Liver (tissue), 9 donors: Measurements from ENCODE around the gene MYOCOS. TPM values are rescaled to one million over a fixed set of nuclear protein-coding genes. Genes with fewer than 3 reads are reported as not detected.

Experiments
- DNase-seq: peaks from one replicate; pipeline ENCODE4 v3.0.0-alpha.2; 2017; ENCODE audit warnings: low spot score
- H3K27ac ChIP-seq, 2 donors: one replicate each; pipeline ENCODE4 v1.7.0; 2013; ENCODE audit warnings: inconsistent platforms in 2 of 2, low read length in 2 of 2, control low read depth in 1 of 2, low read depth in 1 of 2, mild to moderate bottlenecking in 1 of 2
- H3K27me3 ChIP-seq, 4 donors: one replicate each; pipeline versions ENCODE4 v1.6.1 to v1.7.0; 2013; ENCODE audit warnings: low read length in 3 of 4, inconsistent platforms in 1 of 4, mild to moderate bottlenecking in 1 of 4, moderate library complexity in 1 of 4; ENCODE audit not compliant: control insufficient read depth in 4 of 4, insufficient read depth in 4 of 4
- H3K36me3 ChIP-seq, 4 donors: one replicate each; pipeline versions ENCODE4 v1.6.1 to v1.7.0; 2013; ENCODE audit warnings: low read length in 3 of 4, mild to moderate bottlenecking in 3 of 4, low read depth in 1 of 4, moderate library complexity in 1 of 4; ENCODE audit not compliant: control insufficient read depth in 4 of 4, insufficient read depth in 3 of 4
- H3K4me1 ChIP-seq, 4 donors: one replicate each; pipeline versions ENCODE4 v1.6.1 to v1.7.0; 2013; ENCODE audit warnings: low read length in 3 of 4, mild to moderate bottlenecking in 3 of 4, moderate library complexity in 1 of 4; ENCODE audit not compliant: control insufficient read depth in 4 of 4, insufficient read depth in 4 of 4
- H3K4me3 ChIP-seq, 3 donors: one replicate each; pipeline versions ENCODE4 v1.6.1 to v1.7.0; 2013; ENCODE audit warnings: low read length in 3 of 3, control low read depth in 1 of 3, low read depth in 1 of 3, mild to moderate bottlenecking in 1 of 3
- H3K9ac ChIP-seq, 2 donors: one replicate each; pipeline ENCODE4 v1.7.0; 2013; ENCODE audit warnings: low read length in 2 of 2, mild to moderate bottlenecking in 2 of 2, moderate library complexity in 2 of 2, control low read depth in 1 of 2, low read depth in 1 of 2
- H3K9me3 ChIP-seq, 4 donors: one replicate each; pipeline versions ENCODE4 v1.6.1 to v1.7.0; 2013; ENCODE audit warnings: low read length in 3 of 4; ENCODE audit not compliant: control insufficient read depth in 4 of 4
- HNF4A ChIP-seq, 2 donors: conservative IDR thresholded peaks; 2 replicates each; pipeline ENCODE4 v1.6.1; 2016; ENCODE audit warnings: antibody characterized with exemption in 2 of 2, mild to moderate bottlenecking in 2 of 2
- SP1 ChIP-seq: IDR thresholded peaks from 2 replicates; pipeline ENCODE4 v1.6.1; 2018; ENCODE audit warnings: antibody characterized with exemption, mild to moderate bottlenecking
- whole genome bisulfite sequencing: extraction: QIAGEN DNeasy Blood & Tissue Kit; methylation state at CpG from one replicate; pipeline ENCODE4 v1.1.7; 2013; 5-methylcytosine and 5-hydroxymethylcytosine counted together
- polyA plus RNA-seq, 2 donors: library from polyadenylated mRNA; stranded (reverse) in 1 of 2; unstranded in 1 of 2; fragments of 200-250 nt in 1 of 2; fragments of >200 nt in 1 of 2; fragmentation: Nextera tagmentation in 1 of 2; extraction: Ambion mirVana in 1 of 2; gene quantifications; one replicate each; pipeline versions ENCODE4 v1.2.1 to v1.2.3, GENCODE V29; 2013 to 2015
- total RNA-seq, 2 donors: library from RNA; depleted of rRNA; stranded (reverse); fragments of >200 nt; gene quantifications; one replicate each; pipeline ENCODE4 v1.2.3, GENCODE V29; 2014
- TF ChIP-seq, protein P1 (sequence below): IDR thresholded peaks from 2 replicates; pipeline ENCODE4 v1.6.1; 2016; ENCODE audit warnings: antibody characterized with exemption
- donor health status: healthy.
- donor health status: healthy.
- donor health status: healthy.
- donor health status: healthy.
- donor health status: healthy.

The MYOCOS gene
- total and polyA plus RNA-seq, 4 donors = 0.08 TPM; not detected in 3

DNA sequence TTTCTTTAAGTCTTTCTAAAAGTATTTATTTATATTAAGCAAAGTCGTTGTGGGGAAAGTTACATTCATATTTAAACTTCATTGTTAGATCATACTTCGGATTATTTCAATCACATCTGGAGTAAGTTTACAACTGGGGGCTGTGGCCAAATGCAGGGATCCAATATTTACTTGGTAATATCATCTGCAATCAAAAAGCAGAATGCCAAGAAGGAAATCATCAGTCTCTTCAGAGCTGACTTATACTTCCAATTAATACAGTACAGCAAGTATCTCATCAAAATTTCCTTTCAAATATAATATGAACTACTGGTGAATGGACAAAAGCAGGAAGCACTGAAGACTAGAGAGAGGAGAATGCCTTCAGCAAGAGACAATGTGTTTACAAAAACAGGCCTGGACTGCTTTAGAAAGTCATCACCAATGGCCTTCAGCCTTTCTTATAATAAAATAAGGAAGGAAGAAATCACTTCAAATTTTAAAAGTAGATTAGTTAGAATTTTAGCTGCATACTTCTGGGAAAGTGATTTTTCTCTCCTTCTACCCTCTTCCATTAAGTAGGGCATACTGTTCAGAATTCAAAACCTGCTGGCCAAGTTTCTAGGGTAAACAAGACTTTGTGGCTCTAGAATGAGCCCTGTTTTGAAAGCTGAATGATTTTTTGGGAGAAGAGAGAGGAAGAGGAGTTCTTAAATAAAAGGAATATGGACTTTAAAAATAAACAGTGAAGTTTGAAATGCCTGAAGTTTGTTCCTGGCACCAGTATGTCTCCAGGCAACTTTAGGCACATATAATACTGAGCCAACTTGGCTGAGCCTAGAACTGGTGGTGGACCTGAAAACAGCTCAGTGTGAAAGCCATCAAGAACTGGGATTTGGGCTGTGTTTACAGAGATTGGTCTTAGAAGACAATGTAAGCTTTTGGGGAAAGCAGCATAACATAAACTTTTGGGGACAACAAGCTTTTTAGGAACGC, 52.7 kb downstream of the MYOCOS start:
- Histone ChIP-seq H3K27ac (no peak overlapping the region), H3K9ac (no peak overlapping the region), H3K4me3 (no peak overlapping the region), H3K36me3 (no peaks in the 10 kb centered on the region), H3K4me1 (peaks cover 0 to 8% (median 3%) of the 10 kb centered on the region in 4 donors), H3K27me3 (no peaks in the 10 kb centered on the region), H3K9me3 (no peaks in the 10 kb centered on the region)
- TF ChIP-seq SP1 = peak; percentile 7
- peak in 1 of 2 donors; percentile 27 for TF ChIP-seq HNF4A (conservative IDR thresholded peaks at IDR 0.05)
- TF ChIP-seq, protein P1, sequence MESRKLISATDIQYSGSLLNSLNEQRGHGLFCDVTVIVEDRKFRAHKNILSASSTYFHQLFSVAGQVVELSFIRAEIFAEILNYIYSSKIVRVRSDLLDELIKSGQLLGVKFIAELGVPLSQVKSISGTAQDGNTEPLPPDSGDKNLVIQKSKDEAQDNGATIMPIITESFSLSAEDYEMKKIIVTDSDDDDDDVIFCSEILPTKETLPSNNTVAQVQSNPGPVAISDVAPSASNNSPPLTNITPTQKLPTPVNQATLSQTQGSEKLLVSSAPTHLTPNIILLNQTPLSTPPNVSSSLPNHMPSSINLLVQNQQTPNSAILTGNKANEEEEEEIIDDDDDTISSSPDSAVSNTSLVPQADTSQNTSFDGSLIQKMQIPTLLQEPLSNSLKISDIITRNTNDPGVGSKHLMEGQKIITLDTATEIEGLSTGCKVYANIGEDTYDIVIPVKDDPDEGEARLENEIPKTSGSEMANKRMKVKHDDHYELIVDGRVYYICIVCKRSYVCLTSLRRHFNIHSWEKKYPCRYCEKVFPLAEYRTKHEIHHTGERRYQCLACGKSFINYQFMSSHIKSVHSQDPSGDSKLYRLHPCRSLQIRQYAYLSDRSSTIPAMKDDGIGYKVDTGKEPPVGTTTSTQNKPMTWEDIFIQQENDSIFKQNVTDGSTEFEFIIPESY = no peak
- 71% methylated on average over 3 of the region's 3 CpGs for WGBS
- no peak for DNase-seq

Other genes with a start within 250 kb of the MYOCOS start
- 10 to 100 TPM; 33.6 to 35.1 TPM for gene PRRC2C, start 136.7 kb upstream of the MYOCOS start, total RNA-seq
- gene PRRC2C, start 136.7 kb upstream of the MYOCOS start, polyA plus RNA-seq = 10 to 100 TPM; 13.6 to 41.9 TPM
- under 1 TPM in 1 of 2 donors, not detected in 1; 0.17 TPM for gene MYOC, start 30.4 kb downstream of the MYOCOS start, total RNA-seq
- under 1 TPM in 1 of 2 donors, not detected in 1; 0.18 TPM for gene MYOC, start 30.4 kb downstream of the MYOCOS start, polyA plus RNA-seq
- gene VAMP4, start 119.8 kb downstream of the MYOCOS start, total RNA-seq = 1 to 10 TPM; 4.7 to 4.9 TPM
- 1 to 10 TPM; 4.0 to 6.1 TPM for gene VAMP4, start 119.8 kb downstream of the MYOCOS start, polyA plus RNA-seq
- 10 to 100 TPM; 15.4 to 16.1 TPM for gene METTL13, start 159.4 kb downstream of the MYOCOS start, total RNA-seq
- gene METTL13, start 159.4 kb downstream of the MYOCOS start, polyA plus RNA-seq = 10 to 100 TPM; 10.5 to 11.4 TPM
- 1 to 10 TPM; 1.3 to 3.2 TPM for gene DNM3, start 219.3 kb downstream of the MYOCOS start, total RNA-seq
- gene DNM3, start 219.3 kb downstream of the MYOCOS start, polyA plus RNA-seq = under 1 TPM; 0.08 to 0.82 TPM